Loucy (cell line): Measurements from ENCODE around the gene PROZ.

Experiments used
- CTCF ChIP-seq: fragments of 200-600 bp; sonication (generic); conservative IDR thresholded peaks from 2 replicates; pipeline ENCODE4 v1.5.1; 2014; ENCODE audit warnings: mild to moderate bottlenecking, antibody characterized with exemption, low read length
- EZH2phosphoT487 ChIP-seq: fragments of 200-600 bp; IDR thresholded peaks from 2 replicates; pipeline ENCODE4 v1.6.1; 2018; ENCODE audit warnings: antibody characterized with exemption, mild to moderate bottlenecking, moderate library complexity, borderline replicate concordance

- TF ChIP-seq CTCF (no peak), EZH2phosphoT487 (no peak)
Measured at GRCh38 chr13:113114511-113115362, 43.7 kb upstream of the PROZ start.
